Upper lobe of right lung (tissue), 1 donor: ENCODE results near the gene CHCHD3. TPM values are rescaled to one million over a fixed set of nuclear protein-coding genes. Genes with fewer than 3 reads are reported as not detected.

Source experiments
- ATAC-seq: fragments of 200-7000 bp; cut with Tn5 transposase; one replicate; pipeline ENCODE4 v1.9.1; 2020; ENCODE audit warnings: mild to moderate bottlenecking, moderate library complexity
- DNase-seq: peaks from one replicate; pipeline ENCODE4 v3.0.0-alpha.2; 2020
- H3K27ac ChIP-seq: fragments of 200-600 bp; one replicate; pipeline ENCODE4 v1.8.0; 2022
- H3K27me3 ChIP-seq: fragments of 200-600 bp; one replicate; pipeline ENCODE4 v1.8.0; 2022; ENCODE audit warnings: mild to moderate bottlenecking
- H3K36me3 ChIP-seq: fragments of 200-600 bp; one replicate; pipeline ENCODE4 v1.8.0; 2022
- H3K4me1 ChIP-seq: fragments of 200-600 bp; one replicate; pipeline ENCODE4 v1.8.0; 2022
- H3K4me3 ChIP-seq: fragments of 200-600 bp; one replicate; pipeline ENCODE4 v1.8.0; 2022; ENCODE audit warnings: mild to moderate bottlenecking
- H3K9me3 ChIP-seq: fragments of 200-600 bp; one replicate; pipeline ENCODE4 v1.8.0; 2022
- intact Hi-C: fragments of 100-400 bp; cut with DNase I; formaldehyde crosslinking; loops from one replicate; pipeline ENCODE4 v1.11.0; 2022
- total RNA-seq: library from RNA; stranded (reverse); fragmentation: NEBNext Ultra II Directional; extraction: Animal tissue kit (Norgen Biotek cat#: 25700); gene quantifications from one replicate; pipeline ENCODE4 v1.2.1, GENCODE V29; 2021
- TF ChIP-seq, protein P1 (sequence below): fragments of 200-600 bp; IDR thresholded peaks from one replicate; pipeline ENCODE4 v1.8.0; 2022; ENCODE audit warnings: antibody characterized with exemption
- donor health status: DM: no; HTN: yes; CAD: no; lungs with severe emphysema.

The CHCHD3 gene
- total RNA-seq, 1 donor from 2014 or later = 43.0 TPM

DNA sequence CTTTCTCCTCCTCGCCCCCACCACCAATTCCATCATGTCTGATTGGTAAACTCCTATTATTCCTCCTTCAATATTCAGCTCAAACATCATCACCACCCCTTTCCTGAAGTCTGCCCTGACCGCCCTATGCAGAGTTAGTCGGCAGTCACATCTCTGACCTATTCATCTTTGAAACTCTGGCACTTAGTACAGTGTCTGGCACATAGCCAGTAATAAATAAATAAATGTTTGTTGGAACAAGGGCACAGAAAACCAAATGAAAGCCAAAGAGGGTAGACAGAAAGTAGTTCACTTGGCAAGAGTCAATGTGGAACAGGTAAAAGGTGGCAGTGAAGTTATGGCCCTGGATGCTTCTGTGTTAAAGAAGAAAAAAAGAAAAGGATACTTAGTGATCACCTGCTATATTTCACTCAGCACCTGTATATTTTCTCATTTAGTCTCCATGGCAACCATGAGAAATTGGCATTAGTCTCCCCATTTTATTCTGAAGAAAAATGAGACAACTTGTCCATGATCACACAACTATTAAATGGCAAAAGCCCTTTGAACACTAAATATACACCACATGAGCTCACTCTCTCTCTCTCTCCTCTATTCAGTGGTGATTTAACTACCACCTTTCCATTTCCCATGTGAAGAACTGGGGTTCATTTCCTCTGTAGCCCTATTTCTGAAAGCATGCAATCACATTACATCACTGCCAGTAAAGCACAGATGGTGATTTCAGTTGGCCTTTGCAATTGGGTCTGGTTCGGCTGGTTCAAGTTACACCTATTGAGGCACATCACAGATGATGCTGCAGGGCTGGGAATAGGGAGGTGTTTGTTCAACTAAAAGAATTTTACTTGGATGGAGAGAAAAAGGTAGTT, 25.3 kb downstream of the CHCHD3 start:
- Histone ChIP-seq H3K36me3 (no peaks in the 10 kb centered on the region), H3K9me3 (no peaks in the 10 kb centered on the region), H3K27ac (no peak overlapping the region), H3K4me1 (peaks cover 8% of the 10 kb centered on the region), H3K4me3 (no peak overlapping the region), H3K27me3 (no peaks in the 10 kb centered on the region)
- ATAC-seq = no peak
- TF ChIP-seq, protein P1, sequence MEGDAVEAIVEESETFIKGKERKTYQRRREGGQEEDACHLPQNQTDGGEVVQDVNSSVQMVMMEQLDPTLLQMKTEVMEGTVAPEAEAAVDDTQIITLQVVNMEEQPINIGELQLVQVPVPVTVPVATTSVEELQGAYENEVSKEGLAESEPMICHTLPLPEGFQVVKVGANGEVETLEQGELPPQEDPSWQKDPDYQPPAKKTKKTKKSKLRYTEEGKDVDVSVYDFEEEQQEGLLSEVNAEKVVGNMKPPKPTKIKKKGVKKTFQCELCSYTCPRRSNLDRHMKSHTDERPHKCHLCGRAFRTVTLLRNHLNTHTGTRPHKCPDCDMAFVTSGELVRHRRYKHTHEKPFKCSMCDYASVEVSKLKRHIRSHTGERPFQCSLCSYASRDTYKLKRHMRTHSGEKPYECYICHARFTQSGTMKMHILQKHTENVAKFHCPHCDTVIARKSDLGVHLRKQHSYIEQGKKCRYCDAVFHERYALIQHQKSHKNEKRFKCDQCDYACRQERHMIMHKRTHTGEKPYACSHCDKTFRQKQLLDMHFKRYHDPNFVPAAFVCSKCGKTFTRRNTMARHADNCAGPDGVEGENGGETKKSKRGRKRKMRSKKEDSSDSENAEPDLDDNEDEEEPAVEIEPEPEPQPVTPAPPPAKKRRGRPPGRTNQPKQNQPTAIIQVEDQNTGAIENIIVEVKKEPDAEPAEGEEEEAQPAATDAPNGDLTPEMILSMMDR = no peak
- intact Hi-C loops = no loop called here
- DNase-seq = no peak

DNA sequence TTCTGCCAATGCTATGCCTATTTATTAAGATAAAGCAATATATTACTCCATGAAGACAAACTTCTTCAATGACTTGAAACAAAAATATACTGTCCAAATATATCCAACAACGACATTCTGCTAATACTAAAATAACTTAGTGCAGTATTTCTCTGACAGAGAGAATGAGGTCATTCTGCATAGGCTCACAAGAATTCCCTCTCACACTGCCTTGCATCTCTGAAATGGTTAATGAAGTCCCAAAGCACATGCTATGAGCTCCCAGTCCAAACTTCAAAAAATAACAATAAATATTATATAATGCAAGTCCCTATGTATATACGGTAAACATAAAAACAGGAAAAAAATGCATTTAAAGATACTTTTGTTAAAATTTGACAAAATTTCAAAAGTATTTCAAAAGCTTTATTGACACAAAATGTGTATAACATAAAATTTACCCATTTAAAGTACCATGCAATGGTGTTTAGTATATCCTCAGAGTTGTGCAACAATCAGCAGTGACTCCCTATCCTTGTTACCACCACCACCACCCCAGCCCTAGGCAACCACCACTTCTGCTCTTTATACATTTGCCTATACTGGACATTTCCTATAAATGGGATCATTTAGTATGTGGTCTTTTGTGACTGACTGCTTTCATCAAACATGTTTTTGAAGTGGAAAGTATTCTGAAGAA, 27.6 kb downstream of the CHCHD3 start:
- H3K27ac ChIP-seq = no peak overlapping the region
- peaks cover 19% of the 10 kb centered on the region for H3K4me1 ChIP-seq
- intact Hi-C loops = no loop called here

DNA sequence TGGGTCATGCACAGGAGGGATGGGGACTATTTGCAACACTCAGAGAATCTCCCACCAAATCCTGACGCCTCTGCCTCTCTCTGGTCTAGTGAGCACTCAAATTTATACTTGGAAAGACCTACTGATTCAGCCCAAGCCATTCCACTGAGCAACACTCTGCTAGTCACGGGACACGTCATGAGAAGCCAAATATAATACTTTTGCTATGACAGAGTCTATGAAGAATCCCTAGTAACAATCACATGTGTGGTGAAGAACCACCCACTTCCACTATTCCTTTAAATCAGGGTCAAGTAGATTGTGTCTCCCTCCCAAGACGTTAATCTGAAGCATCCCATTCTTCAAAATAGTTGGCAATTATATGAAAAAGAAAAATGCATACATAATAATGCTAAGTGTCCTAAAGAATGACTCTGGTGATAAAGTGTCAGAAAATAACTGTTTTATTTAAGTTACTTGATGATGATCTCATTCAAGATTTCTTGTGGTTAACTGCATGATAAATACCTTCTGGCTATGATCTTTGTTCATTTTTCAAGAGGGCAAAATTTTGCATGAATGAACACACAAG, 28.5 kb downstream of the CHCHD3 start:
- ATAC-seq = peak; percentile 36
- Histone ChIP-seq H3K27me3 (no peaks in the 10 kb centered on the region), H3K36me3 (no peaks in the 10 kb centered on the region), H3K4me1 (peaks cover 19% of the 10 kb centered on the region), H3K27ac (no peak overlapping the region), H3K9me3 (no peaks in the 10 kb centered on the region), H3K4me3 (no peak overlapping the region)
- DNase-seq = no peak
- intact Hi-C loops = no loop called here
- TF ChIP-seq, protein P1 = no peak

More for the DNA sequence above, 27.6 kb downstream of the CHCHD3 start:
- TF ChIP-seq, protein P1 = no peak
- Histone ChIP-seq H3K36me3 (no peaks in the 10 kb centered on the region), H3K27me3 (no peaks in the 10 kb centered on the region), H3K9me3 (no peaks in the 10 kb centered on the region), H3K4me3 (no peak overlapping the region)
- DNase-seq (no peak), ATAC-seq (no peak)

DNA sequence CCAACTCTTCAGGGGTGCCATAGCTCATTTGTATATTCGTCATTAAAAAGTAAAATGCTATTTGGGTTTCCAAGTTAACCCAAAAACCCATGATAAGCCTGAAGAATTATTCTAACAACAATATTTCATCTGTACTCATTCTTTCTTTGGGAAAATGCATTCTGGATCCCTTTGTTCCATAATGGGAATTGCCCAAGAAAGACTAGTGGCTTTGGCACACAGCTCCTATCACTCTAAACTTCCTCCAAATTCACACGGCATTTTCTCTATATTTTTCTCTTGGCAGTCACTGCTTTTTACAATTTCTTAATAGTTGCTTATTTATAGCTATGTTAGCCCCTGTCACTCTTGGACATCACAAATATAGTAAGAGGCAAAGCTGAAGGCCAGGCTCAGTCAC, 29.1 kb downstream of the CHCHD3 start:
- H3K4me1 ChIP-seq = peaks cover 19% of the 10 kb centered on the region
- no peak overlapping the region for H3K27ac ChIP-seq
- H3K4me3 ChIP-seq = no peak overlapping the region
- intact Hi-C loops = no loop called here
- no peak for ATAC-seq
- no peaks in the 10 kb centered on the region for H3K36me3 ChIP-seq
- no peaks in the 10 kb centered on the region for H3K27me3 ChIP-seq
- no peaks in the 10 kb centered on the region for H3K9me3 ChIP-seq
- no peak for DNase-seq
- TF ChIP-seq, protein P1 = no peak

DNA sequence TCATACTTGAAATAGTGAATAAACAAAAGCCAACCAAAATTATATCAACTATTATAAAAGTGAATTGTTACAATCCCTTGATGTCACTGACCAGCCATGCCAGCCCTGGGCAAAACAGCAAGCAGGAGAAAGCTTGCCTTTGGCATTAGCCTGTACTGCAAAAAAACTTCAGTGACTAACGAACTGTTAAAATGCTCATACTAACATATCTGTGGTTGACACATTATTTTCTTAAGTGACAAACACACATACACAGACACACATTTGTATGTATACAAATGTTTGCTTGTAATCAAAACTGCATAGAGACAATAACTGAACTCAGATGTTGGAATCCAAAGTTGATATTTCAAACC, 29.5 kb downstream of the CHCHD3 start:
- no peak overlapping the region for H3K4me3 ChIP-seq
- DNase-seq (no peak), ATAC-seq (no peak)
- TF ChIP-seq, protein P1 = no peak
- H3K4me1 ChIP-seq = peaks cover 19% of the 10 kb centered on the region
- no peaks in the 10 kb centered on the region for H3K9me3 ChIP-seq
- intact Hi-C loops = no loop called here
- no peaks in the 10 kb centered on the region for H3K36me3 ChIP-seq
- no peak overlapping the region for H3K27ac ChIP-seq
- H3K27me3 ChIP-seq = no peaks in the 10 kb centered on the region
